Nephron (organoid): ENCODE data around the gene SARS1.

Source experiments
- H3K27ac Mint-ChIP-seq, 3 experiments: 2 replicates each; pipeline ENCODE4 v1.8.0; 2020; ENCODE audit warnings: mixed read lengths in 3 of 3, mild to moderate bottlenecking in 2 of 3, moderate library complexity in 1 of 3
- H3K27me3 Mint-ChIP-seq: 2 replicates; pipeline ENCODE4 v1.8.0; 2021; ENCODE audit warnings: low read depth, mild to moderate bottlenecking, moderate library complexity, mixed read lengths
- H3K36me3 Mint-ChIP-seq: 2 replicates; pipeline ENCODE4 v1.8.0; 2020; ENCODE audit warnings: low read depth, mixed read lengths
- H3K4me1 Mint-ChIP-seq: 2 replicates; pipeline ENCODE4 v1.8.0; 2020; ENCODE audit warnings: mixed read lengths
- H3K4me3 Mint-ChIP-seq, 3 experiments: 2 replicates each; pipeline ENCODE4 v1.8.0; 2020; ENCODE audit warnings: mild to moderate bottlenecking in 3 of 3, mixed read lengths in 3 of 3, moderate library complexity in 2 of 3
- H3K9me3 Mint-ChIP-seq: 2 replicates; pipeline ENCODE4 v1.8.0; 2020; ENCODE audit warnings: mixed read lengths
- TF ChIP-seq, protein P1 (sequence below), 3 experiments: fragments of 200-600 bp; sonication (generic); IDR thresholded peaks; one replicate each; pipeline ENCODE4 v1.5.0; 2021; ENCODE audit warnings: antibody characterized with exemption in 3 of 3; ENCODE audit not compliant: unreplicated experiment in 3 of 3

Gene SARS1

DNA sequence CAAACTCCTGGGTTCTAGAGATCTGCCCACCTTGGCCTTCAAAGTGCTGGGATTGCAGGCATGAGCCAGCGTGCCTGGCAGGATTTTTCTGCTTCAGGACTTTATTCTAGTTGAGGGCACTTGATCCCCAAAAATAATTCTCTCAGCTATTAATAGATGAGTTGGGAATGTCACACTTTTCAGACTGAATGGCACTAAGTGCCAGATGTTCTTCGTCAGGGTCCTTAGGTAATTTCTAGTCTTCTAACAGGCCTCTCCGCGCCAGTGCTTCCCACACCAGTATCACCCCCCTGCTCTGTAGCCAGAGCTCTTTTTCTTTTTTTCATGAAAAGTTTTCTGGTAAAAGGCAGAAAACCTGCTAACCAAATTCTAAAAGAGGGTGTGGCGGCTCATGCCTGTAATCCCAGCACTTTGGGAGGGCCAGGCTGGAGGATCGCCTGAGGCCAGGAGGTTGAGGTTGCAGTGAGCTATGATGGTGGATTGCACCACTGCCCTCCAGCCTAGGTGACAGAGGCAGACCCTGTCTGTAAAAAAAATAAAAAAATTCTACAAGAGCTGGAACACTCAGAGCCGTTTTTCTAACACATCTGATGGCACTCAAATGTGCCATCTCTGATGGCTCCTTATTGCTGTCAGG, 6.1 kb upstream of the SARS1 start:
- H3K27me3 Mint-ChIP-seq = peaks cover 12% of the 10 kb centered on the region
- no peak overlapping the region for H3K4me3 Mint-ChIP-seq
- peaks cover 23% of the 10 kb centered on the region for H3K4me1 Mint-ChIP-seq
- H3K27ac Mint-ChIP-seq = peak overlapping the region in 1 of 3 experiments; percentile 90
- no peaks in the 10 kb centered on the region for H3K9me3 Mint-ChIP-seq
- no peaks in the 10 kb centered on the region for H3K36me3 Mint-ChIP-seq
- TF ChIP-seq, protein P1, sequence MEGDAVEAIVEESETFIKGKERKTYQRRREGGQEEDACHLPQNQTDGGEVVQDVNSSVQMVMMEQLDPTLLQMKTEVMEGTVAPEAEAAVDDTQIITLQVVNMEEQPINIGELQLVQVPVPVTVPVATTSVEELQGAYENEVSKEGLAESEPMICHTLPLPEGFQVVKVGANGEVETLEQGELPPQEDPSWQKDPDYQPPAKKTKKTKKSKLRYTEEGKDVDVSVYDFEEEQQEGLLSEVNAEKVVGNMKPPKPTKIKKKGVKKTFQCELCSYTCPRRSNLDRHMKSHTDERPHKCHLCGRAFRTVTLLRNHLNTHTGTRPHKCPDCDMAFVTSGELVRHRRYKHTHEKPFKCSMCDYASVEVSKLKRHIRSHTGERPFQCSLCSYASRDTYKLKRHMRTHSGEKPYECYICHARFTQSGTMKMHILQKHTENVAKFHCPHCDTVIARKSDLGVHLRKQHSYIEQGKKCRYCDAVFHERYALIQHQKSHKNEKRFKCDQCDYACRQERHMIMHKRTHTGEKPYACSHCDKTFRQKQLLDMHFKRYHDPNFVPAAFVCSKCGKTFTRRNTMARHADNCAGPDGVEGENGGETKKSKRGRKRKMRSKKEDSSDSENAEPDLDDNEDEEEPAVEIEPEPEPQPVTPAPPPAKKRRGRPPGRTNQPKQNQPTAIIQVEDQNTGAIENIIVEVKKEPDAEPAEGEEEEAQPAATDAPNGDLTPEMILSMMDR (IDR thresholded peaks at IDR 0.05; ENCODE audit: unreplicated experiment in 3 of 3) = no peak

DNA sequence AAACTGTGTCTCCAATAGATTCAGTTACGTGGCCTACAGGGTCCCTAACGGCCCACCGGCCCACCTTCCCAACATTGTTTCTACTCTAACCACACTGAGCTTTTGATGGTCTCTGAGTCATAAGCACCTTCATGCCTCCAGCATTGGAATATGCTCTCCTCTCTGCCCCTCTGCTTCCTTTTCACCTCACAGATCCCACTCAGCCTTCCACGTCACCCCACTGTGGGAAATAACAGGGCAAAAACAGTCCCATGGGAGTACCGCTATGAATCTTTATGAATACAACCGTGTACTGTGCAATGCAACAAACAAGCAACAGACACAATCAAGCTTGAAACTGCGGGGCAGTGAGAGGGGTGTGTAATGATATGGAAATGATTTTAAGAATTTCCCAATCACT, 5.3 kb upstream of the SARS1 start:
- TF ChIP-seq, protein P1 (IDR thresholded peaks at IDR 0.05; ENCODE audit: unreplicated experiment in 3 of 3) = no peak
- peaks cover 17% of the 10 kb centered on the region for H3K4me1 Mint-ChIP-seq
- H3K27ac Mint-ChIP-seq = peak overlapping the region; percentile 82 to 90 (median 88)
- peak overlapping the region in 2 of 3 experiments; percentile 35 to 57 for H3K4me3 Mint-ChIP-seq
- no peaks in the 10 kb centered on the region for H3K36me3 Mint-ChIP-seq
- H3K27me3 Mint-ChIP-seq = peaks cover 5% of the 10 kb centered on the region
- H3K9me3 Mint-ChIP-seq = no peaks in the 10 kb centered on the region

DNA sequence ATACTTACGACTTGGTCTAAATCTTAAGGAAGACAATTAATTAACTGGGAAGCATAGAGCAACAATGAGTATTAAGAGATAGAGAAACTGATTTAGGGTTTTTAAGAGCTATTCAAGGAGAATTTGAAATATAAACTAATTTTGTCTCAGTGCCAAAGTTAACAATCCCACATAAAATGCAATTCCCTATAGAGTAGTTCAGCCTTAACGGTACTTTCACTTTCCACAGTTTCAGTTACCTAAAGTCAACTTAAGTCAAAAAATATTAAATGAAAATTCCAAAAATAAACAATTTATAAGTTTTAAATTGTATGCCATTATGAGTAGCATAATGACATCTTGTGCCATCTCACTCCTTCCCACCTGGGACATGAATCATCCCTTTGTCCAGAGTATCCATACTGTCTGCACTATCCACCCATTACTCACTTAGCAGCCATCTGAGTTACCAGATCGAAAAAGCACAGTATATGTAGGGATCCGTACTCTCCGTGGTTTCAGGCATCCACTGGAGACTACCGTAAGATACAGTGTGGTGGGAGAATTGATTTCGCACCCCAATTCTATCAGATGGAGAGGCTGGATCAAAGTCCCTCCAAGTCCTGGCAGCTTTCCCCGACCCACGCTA, 4.8 kb upstream of the SARS1 start:
- Mint-ChIP-seq H3K4me3 (peak overlapping the region in 2 of 3 experiments; percentile 47 to 57), H3K4me1 (peaks cover 17% of the 10 kb centered on the region), H3K27me3 (peaks cover 4% of the 10 kb centered on the region), H3K27ac (peak overlapping the region; percentile 88 to 93 (median 90)), H3K9me3 (no peaks in the 10 kb centered on the region), H3K36me3 (no peaks in the 10 kb centered on the region)
- TF ChIP-seq, protein P1 (IDR thresholded peaks at IDR 0.05; ENCODE audit: unreplicated experiment in 3 of 3) = no peak

DNA sequence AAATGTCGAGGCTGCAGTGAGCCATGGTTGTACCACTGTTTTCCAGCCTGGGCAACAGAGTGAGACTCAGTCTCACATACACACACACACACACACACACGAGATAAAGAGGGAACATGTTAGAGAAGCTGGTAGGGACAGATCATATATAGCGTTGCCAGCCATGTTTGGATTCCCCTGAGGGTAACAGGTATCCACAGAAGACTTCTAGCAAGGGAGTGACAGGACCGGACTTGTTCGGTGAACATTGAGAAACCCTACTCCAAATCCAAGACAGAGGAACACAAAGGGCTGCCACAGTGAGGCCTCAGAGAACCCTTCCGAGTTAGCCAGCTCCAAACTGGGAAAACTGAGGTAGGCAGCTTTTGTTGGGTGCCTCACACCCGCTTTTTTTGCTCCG, 3.7 kb upstream of the SARS1 start:
- Mint-ChIP-seq H3K27me3 (no peaks in the 10 kb centered on the region), H3K27ac (peak overlapping the region in 1 of 3 experiments; percentile 51), H3K4me3 (no peak overlapping the region), H3K4me1 (peaks cover 26% of the 10 kb centered on the region), H3K9me3 (no peaks in the 10 kb centered on the region), H3K36me3 (no peaks in the 10 kb centered on the region)
- TF ChIP-seq, protein P1 (IDR thresholded peaks at IDR 0.05; ENCODE audit: unreplicated experiment in 3 of 3) = no peak

DNA sequence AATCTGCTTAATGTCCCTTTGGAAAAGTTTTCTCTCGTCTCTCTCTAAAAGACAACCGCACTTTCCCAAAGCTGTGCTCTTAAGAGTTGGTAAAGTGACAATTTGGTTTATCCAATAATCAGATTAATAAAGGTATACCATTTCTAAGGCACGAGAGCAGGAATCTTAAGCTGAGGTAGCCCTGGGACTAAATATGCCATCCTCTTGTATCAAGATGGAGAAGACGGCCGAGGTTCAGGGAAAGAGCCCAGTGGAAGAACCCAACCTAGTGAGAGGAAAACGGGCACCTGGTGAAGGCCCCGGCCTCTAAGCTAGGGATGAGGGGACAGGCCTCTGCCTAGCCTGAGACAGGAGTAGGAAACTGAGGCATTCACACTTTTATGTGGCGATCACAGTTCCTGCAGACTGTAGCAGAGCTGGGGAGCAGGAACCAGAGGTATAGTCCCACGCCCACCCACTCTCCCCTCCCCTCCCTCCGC, 334 bp upstream of the SARS1 start:
- Mint-ChIP-seq H3K36me3 (peaks cover 6% of the 10 kb centered on the region), H3K4me1 (peaks cover 38% of the 10 kb centered on the region), H3K27me3 (no peaks in the 10 kb centered on the region)

More for the DNA sequence above, 334 bp upstream of the SARS1 start:
- TF ChIP-seq, protein P1 (IDR thresholded peaks at IDR 0.05; ENCODE audit: unreplicated experiment in 3 of 3) = no peak
- H3K4me3 Mint-ChIP-seq = peak overlapping the region; percentile 97 to 99 (median 98)
- H3K9me3 Mint-ChIP-seq = no peaks in the 10 kb centered on the region
- H3K27ac Mint-ChIP-seq = peak overlapping the region; percentile 79 to 90 (median 89)
